Measurements from ENCODE around the gene OR1F1. TPM values are rescaled to one million over a fixed set of nuclear protein-coding genes. Genes with fewer than 3 reads are reported as not detected.

Gene OR1F1
- total and polyA plus RNA-seq, 2 experiments from 2014 or later, result not detected

DNA sequence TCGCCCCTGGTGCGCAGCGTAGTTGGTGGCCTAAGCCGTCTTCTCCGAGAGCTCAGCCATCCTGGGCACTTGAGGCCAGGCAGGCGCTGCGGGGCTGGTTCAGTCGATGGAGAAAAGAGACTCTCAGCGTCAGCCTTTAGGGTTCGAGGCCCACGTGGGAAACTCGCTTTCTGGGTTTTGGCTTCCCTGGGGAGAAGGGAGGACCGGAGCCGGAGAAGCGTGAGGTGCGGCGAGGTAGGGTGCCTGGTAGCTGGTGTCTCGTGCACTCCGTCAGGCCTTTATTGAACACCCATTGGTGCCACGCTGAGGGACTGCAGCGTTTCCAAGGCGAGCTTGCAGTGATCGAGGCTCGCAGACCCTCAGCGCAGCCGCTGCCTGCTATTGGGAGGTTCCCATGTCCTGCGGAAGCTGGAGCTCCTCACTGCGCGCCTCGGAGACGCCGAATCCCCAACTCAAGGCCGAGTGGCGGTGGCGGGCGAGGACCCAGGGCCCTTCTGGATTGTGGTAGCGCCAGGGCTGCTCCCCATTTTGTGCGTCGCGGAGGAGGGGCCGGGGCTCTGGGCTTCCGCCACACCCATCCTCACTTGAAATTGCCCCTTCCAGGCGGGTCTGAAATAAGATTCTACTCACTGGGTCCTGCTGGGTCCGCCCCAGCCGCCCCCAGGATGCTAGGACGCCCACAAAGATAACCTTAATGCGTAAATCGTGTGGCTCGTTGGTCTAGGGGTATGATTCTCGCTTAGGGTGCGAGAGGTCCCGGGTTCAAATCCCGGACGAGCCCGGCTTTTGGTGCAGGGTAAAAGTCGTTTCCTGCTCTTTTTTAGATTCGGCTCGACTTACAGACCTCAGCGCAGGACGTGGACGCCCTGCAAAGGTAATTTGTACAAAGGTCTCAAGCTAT, 1.2 kb downstream of the OR1F1 start:
- TF ChIP-seq, protein P1, sequence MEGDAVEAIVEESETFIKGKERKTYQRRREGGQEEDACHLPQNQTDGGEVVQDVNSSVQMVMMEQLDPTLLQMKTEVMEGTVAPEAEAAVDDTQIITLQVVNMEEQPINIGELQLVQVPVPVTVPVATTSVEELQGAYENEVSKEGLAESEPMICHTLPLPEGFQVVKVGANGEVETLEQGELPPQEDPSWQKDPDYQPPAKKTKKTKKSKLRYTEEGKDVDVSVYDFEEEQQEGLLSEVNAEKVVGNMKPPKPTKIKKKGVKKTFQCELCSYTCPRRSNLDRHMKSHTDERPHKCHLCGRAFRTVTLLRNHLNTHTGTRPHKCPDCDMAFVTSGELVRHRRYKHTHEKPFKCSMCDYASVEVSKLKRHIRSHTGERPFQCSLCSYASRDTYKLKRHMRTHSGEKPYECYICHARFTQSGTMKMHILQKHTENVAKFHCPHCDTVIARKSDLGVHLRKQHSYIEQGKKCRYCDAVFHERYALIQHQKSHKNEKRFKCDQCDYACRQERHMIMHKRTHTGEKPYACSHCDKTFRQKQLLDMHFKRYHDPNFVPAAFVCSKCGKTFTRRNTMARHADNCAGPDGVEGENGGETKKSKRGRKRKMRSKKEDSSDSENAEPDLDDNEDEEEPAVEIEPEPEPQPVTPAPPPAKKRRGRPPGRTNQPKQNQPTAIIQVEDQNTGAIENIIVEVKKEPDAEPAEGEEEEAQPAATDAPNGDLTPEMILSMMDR (IDR thresholded peaks at IDR 0.05; ENCODE audit: low read depth, low read length), result no peak
- no peak overlapping the region for H3K27ac ChIP-seq
- peak overlapping the region; percentile 61 for H3K4me3 ChIP-seq
- peaks cover 95% of the 10 kb centered on the region for H3K27me3 ChIP-seq
- no peaks in the 10 kb centered on the region for H3K9me3 ChIP-seq (ENCODE audit: low read depth)
- no peaks in the 10 kb centered on the region for H3K36me3 ChIP-seq
- DNase-seq (ENCODE audit: low read depth in 1 of 2, low spot score in 1 of 2), result peak; percentile 54 to 61
- H3K4me1 ChIP-seq (ENCODE audit: low read depth), result peaks cover 3% of the 10 kb centered on the region

DNA sequence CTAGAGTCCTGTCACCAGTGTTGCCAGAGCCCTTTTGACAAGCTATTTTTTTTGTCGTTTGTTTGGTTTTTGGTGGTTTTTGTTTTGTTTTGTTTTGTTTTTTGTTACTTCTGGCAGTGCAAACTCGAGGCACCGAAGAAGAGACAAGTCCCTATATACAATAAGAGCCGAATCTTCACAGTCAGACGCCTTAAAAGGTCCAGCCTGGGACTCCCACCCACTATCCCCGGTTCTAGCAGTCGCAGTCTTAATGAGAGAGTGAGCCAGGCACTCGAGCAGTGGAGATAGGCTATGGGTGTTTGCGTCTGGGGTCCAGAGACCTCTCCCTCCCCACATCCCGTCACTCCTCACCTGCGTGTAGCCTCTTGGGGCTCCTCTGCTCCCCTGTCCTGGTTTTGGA, 1.9 kb downstream of the OR1F1 start:
- H3K36me3 ChIP-seq, result no peaks in the 10 kb centered on the region
- H3K27ac ChIP-seq, result no peak overlapping the region
- peaks cover 3% of the 10 kb centered on the region for H3K4me1 ChIP-seq (ENCODE audit: low read depth)
- DNase-seq (ENCODE audit: low read depth in 1 of 2, low spot score in 1 of 2), result no peak
- TF ChIP-seq, protein P1 (IDR thresholded peaks at IDR 0.05; ENCODE audit: low read depth, low read length), result no peak
- peak overlapping the region; percentile 61 for H3K4me3 ChIP-seq
- H3K9me3 ChIP-seq (ENCODE audit: low read depth), result no peaks in the 10 kb centered on the region
- H3K27me3 ChIP-seq, result peaks cover 95% of the 10 kb centered on the region

DNA sequence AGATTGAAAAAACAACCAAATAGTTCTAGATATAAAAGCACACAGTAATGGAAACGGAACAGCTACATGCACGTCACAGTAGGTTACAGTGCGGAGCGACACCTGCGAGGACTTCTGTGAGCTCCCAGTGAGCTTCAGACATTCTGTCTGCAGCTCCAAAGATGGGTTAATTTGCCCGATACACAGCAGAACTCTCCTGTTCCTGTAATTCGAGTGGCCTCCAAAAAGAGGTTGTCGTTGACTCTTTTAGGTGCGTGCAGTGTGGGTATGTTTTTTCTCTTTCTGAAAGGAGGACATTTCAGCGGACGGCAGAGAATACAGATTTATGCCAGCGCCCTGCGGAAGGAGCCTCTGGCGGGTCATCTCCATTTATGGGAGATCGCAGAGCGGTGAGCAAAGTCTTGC, 2.9 kb downstream of the OR1F1 start:
- peak; percentile 12 to 21 for DNase-seq (ENCODE audit: low read depth in 1 of 2, low spot score in 1 of 2)
- Histone ChIP-seq H3K27me3 (peaks cover 89% of the 10 kb centered on the region), H3K27ac (no peak overlapping the region), H3K36me3 (no peaks in the 10 kb centered on the region), H3K4me1 (ENCODE audit: low read depth) (peaks cover 3% of the 10 kb centered on the region), H3K9me3 (ENCODE audit: low read depth) (no peaks in the 10 kb centered on the region), H3K4me3 (peak overlapping the region; percentile 17)
- TF ChIP-seq, protein P1 (IDR thresholded peaks at IDR 0.05; ENCODE audit: low read depth, low read length), result no peak

DNA sequence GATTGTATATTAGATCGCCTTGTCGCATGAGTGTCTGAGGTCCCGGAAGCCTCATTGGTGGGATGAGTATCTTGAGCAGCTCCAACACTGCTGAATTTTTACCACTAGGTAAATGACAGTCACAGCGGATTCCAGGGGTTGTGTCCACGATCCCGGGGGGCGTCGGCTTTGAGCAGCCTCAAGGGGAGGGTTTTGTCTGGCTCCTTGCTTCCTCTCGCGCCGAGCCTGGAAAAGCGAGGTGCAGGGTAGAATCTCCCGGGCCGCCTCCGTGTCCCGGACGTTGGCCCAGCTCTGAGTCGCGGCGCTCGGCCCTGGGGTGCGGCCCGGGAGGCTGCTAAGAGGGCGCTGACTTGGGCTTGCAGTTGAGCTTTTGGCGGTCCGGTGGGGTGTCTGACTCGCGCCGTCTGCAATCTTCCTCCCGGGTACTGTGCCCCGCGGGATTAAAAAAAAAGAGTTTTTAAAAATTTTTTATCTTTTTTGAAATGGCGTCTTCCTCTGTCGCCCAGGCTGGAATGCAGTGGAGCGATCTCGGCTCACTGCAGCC, 4.5 kb downstream of the OR1F1 start:
- peaks cover 88% of the 10 kb centered on the region for H3K27me3 ChIP-seq
- no peak for DNase-seq (ENCODE audit: low read depth in 1 of 2, low spot score in 1 of 2)
- TF ChIP-seq, protein P1 (IDR thresholded peaks at IDR 0.05; ENCODE audit: low read depth, low read length), result no peak
- H3K27ac ChIP-seq, result no peak overlapping the region
- H3K4me1 ChIP-seq (ENCODE audit: low read depth), result peaks cover 3% of the 10 kb centered on the region
- no peak overlapping the region for H3K4me3 ChIP-seq
- H3K9me3 ChIP-seq (ENCODE audit: low read depth), result no peaks in the 10 kb centered on the region
- no peaks in the 10 kb centered on the region for H3K36me3 ChIP-seq

DNA sequence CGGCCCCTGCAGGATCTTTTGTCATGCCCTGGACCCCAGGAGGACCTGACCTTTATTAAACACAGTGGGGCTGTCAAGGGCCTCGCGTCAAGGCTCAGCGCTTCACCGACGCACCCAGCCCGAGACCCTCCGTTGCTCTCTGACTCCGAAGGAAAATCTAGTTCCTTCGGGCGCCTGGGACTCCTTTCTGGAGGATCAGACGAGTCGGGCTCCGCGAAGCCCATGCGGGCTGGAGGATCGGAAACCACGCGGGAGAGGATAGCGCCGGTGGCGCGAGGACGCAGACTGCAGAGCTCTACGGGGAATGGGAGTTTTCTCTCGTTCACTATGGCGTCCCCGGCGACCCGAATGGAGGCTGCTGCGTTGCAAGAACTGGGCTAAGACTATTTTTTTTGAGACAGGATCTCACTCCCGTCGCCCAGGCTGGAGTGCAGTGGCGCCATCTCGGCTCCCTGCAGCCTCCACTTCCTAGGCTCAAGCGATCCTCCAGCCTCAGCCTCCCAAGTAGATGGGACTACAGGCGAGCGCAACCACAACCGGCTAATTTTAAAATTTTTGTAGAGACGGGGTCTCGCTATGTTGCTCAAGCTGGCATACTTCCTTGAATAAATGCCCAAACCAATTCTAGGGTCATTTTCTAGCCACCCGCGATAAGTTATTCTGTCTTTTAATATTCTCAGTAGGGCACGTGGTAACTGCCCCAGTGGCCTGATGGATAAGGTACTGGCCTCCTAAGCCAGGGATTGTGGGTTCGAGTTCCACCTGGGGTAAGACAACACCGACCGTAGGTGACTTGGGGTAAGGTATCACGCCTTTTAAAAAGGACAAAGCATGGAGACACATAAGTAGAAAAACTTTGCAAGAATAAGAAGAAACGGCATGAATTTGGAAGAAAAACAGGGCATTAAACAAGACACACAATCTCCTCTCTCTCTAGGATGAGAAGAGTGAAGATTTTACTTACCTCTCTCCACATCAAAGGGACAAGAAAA, 5.5 kb downstream of the OR1F1 start:
- peaks cover 3% of the 10 kb centered on the region for H3K4me1 ChIP-seq (ENCODE audit: low read depth)
- H3K27ac ChIP-seq, result no peak overlapping the region
- no peak for DNase-seq (ENCODE audit: low read depth in 1 of 2, low spot score in 1 of 2)
- H3K9me3 ChIP-seq (ENCODE audit: low read depth), result no peaks in the 10 kb centered on the region
- H3K4me3 ChIP-seq, result no peak overlapping the region
- no peaks in the 10 kb centered on the region for H3K36me3 ChIP-seq
- TF ChIP-seq, protein P1 (IDR thresholded peaks at IDR 0.05; ENCODE audit: low read depth, low read length), result no peak
- peaks cover 87% of the 10 kb centered on the region for H3K27me3 ChIP-seq
